CD4-positive, alpha-beta T cell treated with Interleukin-6 at 100 ng/mL for 8 hours (primary cell): ENCODE data around the gene CYP2B6.
"Not testable (repeated sequence)": the region's sequence is repeated elsewhere in the genome, so short reads cannot be mapped to it uniquely, and the experiment has no call there.

ENCODE experiments used
- DNase-seq: peaks from one replicate; pipeline ENCODE4 v3.0.0-alpha.2; 2020; ENCODE audit warnings: mixed read lengths, low spot score

The CYP2B6 gene

GRCh38 chr19:40980743-40981442 lies 10.2 kb upstream of the CYP2B6 start:
- DNase-seq = not testable (repeated sequence)

DNA sequence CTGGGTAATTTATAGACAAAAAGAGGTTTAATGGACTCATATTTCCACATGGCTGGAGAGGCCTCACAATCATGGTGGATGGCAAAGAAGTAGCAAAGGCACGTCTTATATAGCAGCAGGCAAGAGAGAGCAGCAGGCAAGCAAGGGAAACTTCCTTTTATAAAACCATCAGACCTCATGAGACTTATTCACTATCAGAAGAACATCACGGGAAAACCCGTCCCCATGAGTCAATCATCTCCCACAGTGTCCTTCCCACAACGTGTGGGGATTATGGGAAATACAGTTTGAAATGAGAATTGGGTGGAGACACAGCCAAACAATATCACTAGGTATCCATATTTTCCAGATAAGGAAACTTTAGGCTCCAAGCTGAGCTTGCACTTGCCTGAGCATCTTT lies 9.5 kb upstream of the CYP2B6 start:
- no peak for DNase-seq

DNA sequence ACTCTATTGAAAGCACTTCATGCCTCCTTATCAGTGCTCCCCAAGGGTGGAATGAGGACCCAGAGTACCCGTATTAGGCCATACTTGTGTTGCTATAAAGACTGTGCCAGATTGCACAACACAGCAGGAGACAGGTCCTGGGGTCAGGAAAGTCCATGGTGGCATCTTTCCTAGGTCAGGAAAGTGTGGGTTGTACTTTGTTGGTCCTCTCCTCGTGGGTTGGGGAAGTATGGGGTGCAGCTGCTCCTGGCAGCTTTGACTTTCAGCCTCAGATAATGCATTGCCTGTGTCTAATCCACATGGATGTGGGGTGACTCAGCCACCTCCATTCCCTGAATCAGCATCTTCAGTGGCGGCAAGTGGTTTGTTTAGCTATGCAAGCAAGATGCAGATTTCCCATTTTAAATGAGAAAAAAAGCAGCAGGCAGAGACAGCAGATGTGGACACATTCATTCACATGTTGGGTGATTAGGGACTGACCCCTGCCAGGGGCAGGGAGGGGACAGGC lies 8.4 kb upstream of the CYP2B6 start:
- DNase-seq = no peak

- DNase-seq = no peak
These were observed 1.6 kb upstream of the CYP2B6 start for GRCh38 chr19:40989453-40989852.

- no peak for DNase-seq
These were observed 4.3 kb downstream of the CYP2B6 start for GRCh38 chr19:40995355-40995754.

DNA sequence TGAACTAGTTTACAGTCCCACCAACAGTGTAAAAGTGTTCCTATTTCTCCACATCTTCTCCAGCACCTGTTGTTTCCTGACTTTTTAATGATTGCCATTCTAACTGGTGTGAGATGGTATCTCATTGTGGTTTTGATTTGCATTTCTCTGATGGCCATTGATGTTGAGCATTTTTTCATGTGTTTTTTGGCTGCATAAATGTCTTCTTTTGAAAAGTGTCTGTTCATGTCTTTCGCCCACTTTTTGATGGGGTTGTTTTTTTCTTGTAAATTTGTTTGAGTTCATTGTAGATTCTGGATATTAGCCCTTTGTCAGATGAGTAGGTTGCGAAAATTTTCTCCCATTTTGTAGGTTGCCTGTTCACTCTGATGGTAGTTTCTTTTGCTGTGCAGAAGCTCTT lies 7.9 kb downstream of the CYP2B6 start:
- DNase-seq = not testable (repeated sequence)

DNA sequence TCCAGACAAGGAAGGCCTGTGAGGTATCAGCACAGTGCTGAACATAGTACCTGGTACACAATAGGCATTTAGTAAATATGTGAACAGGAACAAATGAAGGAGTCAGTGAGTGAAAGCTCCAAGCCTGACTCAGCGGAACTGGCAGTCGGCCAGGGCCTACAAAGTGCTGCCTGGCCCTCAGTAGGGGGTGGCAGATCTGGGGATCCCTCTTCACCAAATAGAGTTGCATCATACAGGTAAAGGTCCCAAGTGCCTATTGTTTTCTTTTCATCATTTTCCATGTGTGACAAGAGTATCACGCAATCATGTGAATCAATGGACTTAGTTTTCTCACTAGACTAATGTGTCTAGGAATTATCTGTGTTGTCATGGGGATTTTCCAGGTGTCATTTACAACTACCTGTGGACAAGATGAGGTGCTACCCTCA lies 9.2 kb downstream of the CYP2B6 start:
- no peak for DNase-seq

DNA sequence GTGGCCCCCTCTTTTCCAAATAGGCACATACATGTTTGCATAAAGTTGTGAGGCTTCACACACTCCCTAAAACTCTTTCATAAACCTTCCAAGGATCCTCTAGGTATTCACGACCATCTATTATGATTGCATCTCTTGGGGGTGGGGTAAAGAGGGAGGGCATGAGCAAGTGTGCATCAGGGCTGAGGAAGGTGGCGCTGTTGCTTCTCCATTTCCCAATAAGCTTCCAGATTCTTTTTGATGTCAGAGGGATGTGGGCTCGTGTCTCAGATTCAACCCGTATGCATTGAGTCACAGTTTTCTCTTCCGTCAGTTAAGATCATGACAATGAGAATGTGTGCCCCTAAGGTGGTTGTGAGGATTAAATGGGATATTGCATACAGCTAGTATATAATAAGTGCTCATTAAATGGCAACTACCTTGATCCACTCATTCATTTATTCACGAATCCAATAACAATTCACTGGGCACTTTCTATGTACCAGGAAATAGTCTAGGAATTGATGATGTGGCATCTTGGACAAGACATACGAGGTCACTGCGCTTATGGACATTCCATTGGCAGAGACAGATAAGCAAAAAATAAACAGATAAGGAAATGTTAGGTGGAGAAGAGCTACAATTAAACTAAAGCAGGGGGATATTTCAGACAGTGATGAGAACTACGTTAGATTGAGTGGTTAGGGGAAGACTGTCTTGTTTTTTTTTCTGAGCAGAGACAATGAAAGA lies 10.3 kb downstream of the CYP2B6 start:
- no peak for DNase-seq

- DNase-seq = not testable (repeated sequence)
These were observed 12.6 kb downstream of the CYP2B6 start for GRCh38 chr19:41003656-41004055.

- DNase-seq = no peak
These were observed 18.7 kb downstream of the CYP2B6 start for GRCh38 chr19:41009700-41010235.

- no peak for DNase-seq
These were observed 22.3 kb downstream of the CYP2B6 start for GRCh38 chr19:41013359-41013758.

GRCh38 chr19:41014643-41015042 lies 23.6 kb downstream of the CYP2B6 start:
- DNase-seq = no peak

DNA sequence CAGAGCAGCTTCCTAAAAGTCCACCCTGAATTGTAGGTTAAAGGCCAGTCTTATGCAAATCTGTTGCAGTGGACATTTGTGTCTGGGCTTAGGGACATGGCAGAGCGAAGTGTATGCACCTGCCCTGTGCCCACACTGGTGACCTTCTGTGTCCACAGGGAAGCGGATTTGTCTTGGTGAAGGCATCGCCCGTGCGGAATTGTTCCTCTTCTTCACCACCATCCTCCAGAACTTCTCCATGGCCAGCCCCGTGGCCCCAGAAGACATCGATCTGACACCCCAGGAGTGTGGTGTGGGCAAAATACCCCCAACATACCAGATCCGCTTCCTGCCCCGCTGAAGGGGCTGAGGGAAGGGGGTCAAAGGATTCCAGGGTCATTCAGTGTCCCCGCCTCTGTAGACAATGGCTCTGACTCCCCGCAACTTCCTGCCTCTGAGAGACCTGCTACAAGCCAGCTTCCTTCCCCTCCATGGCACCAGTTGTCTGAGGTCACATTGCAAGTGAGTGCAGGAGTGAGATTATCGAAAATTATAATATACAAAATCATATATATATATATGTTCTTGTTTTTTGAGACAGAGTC lies 25.5 kb downstream of the CYP2B6 start:
- no peak for DNase-seq

DNA sequence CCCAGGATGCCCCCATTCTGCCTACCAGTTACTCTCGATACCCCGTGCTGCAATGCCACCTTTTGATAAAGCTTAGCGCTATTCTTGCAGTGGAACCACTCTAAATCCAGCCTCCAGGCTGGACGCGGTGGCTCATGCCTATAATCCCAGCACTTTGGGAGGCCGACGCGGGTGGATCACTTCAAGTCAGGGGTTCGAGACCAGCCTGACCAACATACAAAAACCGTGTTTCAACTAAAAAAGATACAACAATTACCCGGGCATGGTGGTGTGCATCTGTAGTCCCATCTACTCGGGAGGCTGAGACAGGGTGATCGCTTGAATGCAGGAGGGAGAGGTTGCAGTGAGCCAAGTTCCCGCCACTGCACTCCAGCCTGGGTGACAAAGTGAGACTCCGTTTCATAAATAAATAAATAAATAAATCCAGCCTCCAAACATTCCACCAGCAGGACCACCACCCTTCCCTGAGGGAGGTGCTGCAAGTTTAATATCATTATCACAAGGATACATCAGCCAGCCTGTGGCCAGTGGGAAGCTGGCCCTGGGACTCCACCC lies 27.7 kb downstream of the CYP2B6 start:
- DNase-seq = no peak

DNA sequence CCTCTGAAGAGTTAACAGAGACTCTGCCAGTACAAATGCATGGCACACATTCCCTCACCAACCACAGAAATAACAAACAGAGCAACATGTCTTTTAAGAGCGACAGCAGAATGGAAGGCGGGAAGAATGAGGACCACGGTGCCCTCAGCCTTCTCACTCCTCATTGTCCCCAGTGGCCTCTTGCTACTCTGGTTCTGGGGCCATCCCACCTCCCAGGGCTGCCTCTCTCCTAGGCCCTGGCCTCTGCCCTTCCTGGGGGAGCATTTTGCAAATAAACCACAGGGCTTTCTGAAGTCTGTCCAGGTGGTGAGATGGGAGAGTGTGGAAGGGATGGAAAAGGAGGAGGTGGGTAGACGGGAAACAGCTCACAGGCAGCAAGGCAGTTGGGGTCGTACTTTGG lies 28.3 kb downstream of the CYP2B6 start:
- no peak for DNase-seq

DNA sequence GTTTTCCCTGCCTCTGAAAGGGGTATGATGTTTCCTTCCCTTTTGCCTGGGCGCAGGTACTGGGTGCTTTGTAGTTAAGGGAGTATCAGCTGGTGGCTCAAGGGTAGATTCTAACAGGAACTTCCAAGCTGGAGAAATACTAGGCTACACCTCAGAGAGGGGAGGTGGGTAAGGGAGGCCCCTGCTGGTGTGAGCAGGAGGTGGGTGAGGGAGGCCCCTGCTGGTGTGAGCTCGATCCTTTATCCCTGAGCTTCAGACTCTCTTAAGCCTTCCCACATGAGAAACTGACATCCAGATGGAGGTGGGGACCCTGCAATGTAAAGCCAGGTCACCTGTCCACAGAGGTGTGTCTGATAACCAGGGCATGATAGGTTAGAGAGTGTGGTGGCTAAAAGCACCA lies 32.1 kb downstream of the CYP2B6 start:
- DNase-seq = no peak

- DNase-seq = no peak
These were observed 34.3 kb downstream of the CYP2B6 start for GRCh38 chr19:41025411-41025810.

DNA sequence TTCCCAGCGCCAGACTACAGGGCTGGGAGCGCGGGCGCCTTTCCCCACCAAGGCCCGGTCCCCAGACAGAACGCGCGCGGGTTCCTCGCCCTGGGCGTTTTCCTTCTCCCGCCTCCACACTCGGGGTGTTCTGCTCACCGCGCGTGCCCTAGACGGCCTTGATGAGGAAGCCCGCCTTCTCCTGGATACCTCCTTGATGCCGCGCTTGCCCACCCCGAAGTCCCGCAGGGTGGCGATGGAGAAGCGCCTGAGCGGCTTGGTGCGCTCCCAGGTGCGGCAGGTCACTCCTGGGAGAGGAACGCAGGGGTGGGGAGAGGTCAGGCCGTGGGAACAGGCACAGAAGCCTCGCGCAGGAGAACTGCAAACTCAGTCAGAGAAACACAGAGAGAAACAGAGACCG lies 34.8 kb downstream of the CYP2B6 start:
- no peak for DNase-seq

- DNase-seq = no peak
These were observed 36.3 kb downstream of the CYP2B6 start for GRCh38 chr19:41027273-41027967.

GRCh38 chr19:41029524-41030432 lies 38.7 kb downstream of the CYP2B6 start:
- no peak for DNase-seq

DNA sequence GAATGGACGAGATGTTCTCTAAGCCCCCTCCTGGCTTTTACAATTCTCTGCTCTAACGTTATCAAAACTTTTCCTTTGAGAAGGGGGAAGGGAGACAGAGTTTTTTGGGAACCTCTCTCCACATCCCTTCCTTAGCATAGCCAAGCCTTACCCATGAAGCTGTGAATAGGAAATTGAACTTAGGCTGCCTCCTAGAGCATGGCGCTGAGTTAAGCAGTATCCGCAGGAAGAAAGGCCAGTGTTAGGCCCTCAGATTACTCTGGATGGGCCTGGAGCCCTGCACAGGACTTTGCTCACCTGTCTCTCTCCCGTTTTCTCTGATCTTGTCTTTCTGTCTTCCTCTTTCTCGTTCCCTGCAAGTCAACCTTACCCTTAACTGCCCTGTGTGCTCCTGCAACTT lies 39.6 kb downstream of the CYP2B6 start:
- no peak for DNase-seq
